ENCODE results near the gene EIF6. TPM values are rescaled to one million over a fixed set of nuclear protein-coding genes. Genes with fewer than 3 reads are reported as not detected.

The EIF6 gene
- total and polyA plus RNA-seq, 2 donors (not counting 1 experiment from before 2014, with no cell fraction given): 117 to 156 TPM

GRCh38 chr20:35300469-35301262 lies 16.1 kb upstream of the EIF6 start:
- TF ChIP-seq CTCF (conservative IDR thresholded peaks at IDR 0.05 in 1 of 2, IDR thresholded peaks at IDR 0.05 in 1 of 2; ENCODE audit: low read depth in 1 of 2, low read length in 2 of 2) (no peak), EZH2 (IDR thresholded peaks at IDR 0.05; ENCODE audit: low read length, missing control alignments) (no peak)
- Histone ChIP-seq H3K27ac (ENCODE audit: insufficient read depth, low read length) (no peak overlapping the region), H3K4me3 (replicated peaks in 1 of 4; ENCODE audit: control extremely low read depth in 1 of 4, insufficient read depth in 1 of 4, low read depth in 3 of 4, low read length in 4 of 4) (no peak overlapping the region), H3K36me3 (ENCODE audit: control insufficient read depth, insufficient read depth, low read length) (no peaks in the 10 kb centered on the region), H2AFZ (ENCODE audit: low read length) (no peak overlapping the region), H3K9ac (ENCODE audit: insufficient read depth, low read length) (no peak overlapping the region), H3K79me2 (ENCODE audit: control insufficient read depth, insufficient read depth, low read length) (no peaks in the 10 kb centered on the region), H3K4me1 (ENCODE audit: control insufficient read depth, extremely low read depth, insufficient read depth, low read length) (peaks cover 25% of the 10 kb centered on the region), H4K20me1 (ENCODE audit: control insufficient read depth, extremely low read depth, insufficient read depth, low read length) (no peaks in the 10 kb centered on the region), H3K27me3 (ENCODE audit: control insufficient read depth, insufficient read depth, low read length) (no peaks in the 10 kb centered on the region), H3K9me3 (ENCODE audit: control insufficient read depth, insufficient read depth, low read depth, low read length) (no peaks in the 10 kb centered on the region), H3K4me2 (ENCODE audit: extremely low read depth, insufficient read depth, low read length) (no peak overlapping the region)
- DNase-seq (ENCODE audit: low read depth in 2 of 2): no peak

DNA sequence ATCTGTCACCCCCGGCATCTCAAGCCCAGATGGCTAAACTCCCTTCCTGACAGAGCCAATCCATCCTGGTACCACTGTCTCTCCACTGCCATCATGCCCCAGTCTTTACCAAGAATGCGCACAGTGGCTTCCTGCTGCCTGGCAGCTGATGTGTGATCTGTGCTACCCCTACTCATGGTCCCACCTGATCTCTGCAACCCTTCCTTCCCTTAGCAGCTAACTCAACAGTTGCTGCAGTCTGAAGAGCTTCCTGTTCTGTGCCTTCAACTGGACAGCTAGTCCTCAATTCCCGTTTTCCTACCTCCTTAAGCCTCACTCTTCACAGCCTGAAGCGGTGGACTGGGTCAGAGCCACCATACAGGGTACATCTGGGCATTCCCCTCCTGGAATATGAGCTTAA lies 15.2 kb upstream of the EIF6 start:
- H4K20me1 ChIP-seq (ENCODE audit: control insufficient read depth, extremely low read depth, insufficient read depth, low read length): no peaks in the 10 kb centered on the region
- no peaks in the 10 kb centered on the region for H3K9me3 ChIP-seq (ENCODE audit: control insufficient read depth, insufficient read depth, low read depth, low read length)
- no peak overlapping the region for H3K9ac ChIP-seq (ENCODE audit: insufficient read depth, low read length)
- no peak for DNase-seq (ENCODE audit: low read depth in 2 of 2)
- H3K4me3 ChIP-seq (replicated peaks in 1 of 4; ENCODE audit: control extremely low read depth in 1 of 4, insufficient read depth in 1 of 4, low read depth in 3 of 4, low read length in 4 of 4): no peak overlapping the region
- no peak overlapping the region for H3K27ac ChIP-seq (ENCODE audit: insufficient read depth, low read length)
- TF ChIP-seq CTCF (conservative IDR thresholded peaks at IDR 0.05 in 1 of 2, IDR thresholded peaks at IDR 0.05 in 1 of 2; ENCODE audit: low read depth in 1 of 2, low read length in 2 of 2): no peak
- TF ChIP-seq EZH2 (IDR thresholded peaks at IDR 0.05; ENCODE audit: low read length, missing control alignments): no peak
- no peaks in the 10 kb centered on the region for H3K79me2 ChIP-seq (ENCODE audit: control insufficient read depth, insufficient read depth, low read length)
- no peak overlapping the region for H3K4me2 ChIP-seq (ENCODE audit: extremely low read depth, insufficient read depth, low read length)
- no peaks in the 10 kb centered on the region for H3K36me3 ChIP-seq (ENCODE audit: control insufficient read depth, insufficient read depth, low read length)
- no peak overlapping the region for H2AFZ ChIP-seq (ENCODE audit: low read length)
- no peaks in the 10 kb centered on the region for H3K27me3 ChIP-seq (ENCODE audit: control insufficient read depth, insufficient read depth, low read length)
- peaks cover 17% of the 10 kb centered on the region for H3K4me1 ChIP-seq (ENCODE audit: control insufficient read depth, extremely low read depth, insufficient read depth, low read length)

GRCh38 chr20:35298264-35298663 lies 13.7 kb upstream of the EIF6 start:
- Histone ChIP-seq H4K20me1 (ENCODE audit: control insufficient read depth, extremely low read depth, insufficient read depth, low read length) (no peaks in the 10 kb centered on the region), H3K9me3 (ENCODE audit: control insufficient read depth, insufficient read depth, low read depth, low read length) (no peaks in the 10 kb centered on the region), H3K9ac (ENCODE audit: insufficient read depth, low read length) (no peak overlapping the region), H3K4me2 (ENCODE audit: extremely low read depth, insufficient read depth, low read length) (no peak overlapping the region), H3K79me2 (ENCODE audit: control insufficient read depth, insufficient read depth, low read length) (no peaks in the 10 kb centered on the region), H3K4me1 (ENCODE audit: control insufficient read depth, extremely low read depth, insufficient read depth, low read length) (peaks cover 9% of the 10 kb centered on the region), H3K27ac (ENCODE audit: insufficient read depth, low read length) (no peak overlapping the region), H3K4me3 (replicated peaks in 1 of 4; ENCODE audit: control extremely low read depth in 1 of 4, insufficient read depth in 1 of 4, low read depth in 3 of 4, low read length in 4 of 4) (no peak overlapping the region), H3K36me3 (ENCODE audit: control insufficient read depth, insufficient read depth, low read length) (no peaks in the 10 kb centered on the region), H3K27me3 (ENCODE audit: control insufficient read depth, insufficient read depth, low read length) (peaks cover 3% of the 10 kb centered on the region), H2AFZ (ENCODE audit: low read length) (no peak overlapping the region)
- DNase-seq (ENCODE audit: low read depth in 2 of 2): no peak
- TF ChIP-seq EZH2 (IDR thresholded peaks at IDR 0.05; ENCODE audit: low read length, missing control alignments) (no peak), CTCF (conservative IDR thresholded peaks at IDR 0.05 in 1 of 2, IDR thresholded peaks at IDR 0.05 in 1 of 2; ENCODE audit: low read depth in 1 of 2, low read length in 2 of 2) (no peak)
